Measurements from ENCODE around the gene TMEM131L. TPM values are rescaled to one million over a fixed set of nuclear protein-coding genes. Genes with fewer than 3 reads are reported as not detected.
A peak's percentile ranks its signal among the peaks of the same experiment; 100 is the strongest.
"Not testable (repeated sequence)": the region's sequence is repeated elsewhere in the genome, so short reads cannot be mapped to it uniquely, and the experiment has no call there.

The TMEM131L gene
- total RNA-seq, 3 donors from 2014 or later: 5.9 to 9.8 (median 6.7) TPM

GRCh38 chr4:153499005-153499404 lies 32.8 kb downstream of the TMEM131L start:
- ATAC-seq (peak; percentile 11), DNase-seq (no peak)
- intact Hi-C loops (cut with DNase I, micrococcal nuclease): no loop called here

GRCh38 chr4:153501578-153501977 lies 35.4 kb downstream of the TMEM131L start:
- no peak for DNase-seq
- no peak for ATAC-seq

More at GRCh38 chr4:153499005-153499404, 32.8 kb downstream of the TMEM131L start:
- H3K4me3 ChIP-seq: no peak overlapping the region
- no peaks in the 10 kb centered on the region for H3K4me1 ChIP-seq (ENCODE audit: low read depth)
- H3K36me3 ChIP-seq (ENCODE audit: low read depth): no peaks in the 10 kb centered on the region
- TF ChIP-seq CTCF (IDR thresholded peaks at IDR 0.05): no peak
- H3K9me3 ChIP-seq: no peaks in the 10 kb centered on the region

GRCh38 chr4:153502584-153502983 lies 36.4 kb downstream of the TMEM131L start:
- no peak for ATAC-seq
- H3K4me1 ChIP-seq (ENCODE audit: low read depth): no peaks in the 10 kb centered on the region

More at GRCh38 chr4:153501578-153501977, 35.4 kb downstream of the TMEM131L start:
- intact Hi-C loops (cut with DNase I, micrococcal nuclease): no loop called here
- TF ChIP-seq CTCF (IDR thresholded peaks at IDR 0.05): no peak
- no peak overlapping the region for H3K4me3 ChIP-seq
- no peaks in the 10 kb centered on the region for H3K36me3 ChIP-seq (ENCODE audit: low read depth)
- no peaks in the 10 kb centered on the region for H3K4me1 ChIP-seq (ENCODE audit: low read depth)
- no peaks in the 10 kb centered on the region for H3K9me3 ChIP-seq

DNA sequence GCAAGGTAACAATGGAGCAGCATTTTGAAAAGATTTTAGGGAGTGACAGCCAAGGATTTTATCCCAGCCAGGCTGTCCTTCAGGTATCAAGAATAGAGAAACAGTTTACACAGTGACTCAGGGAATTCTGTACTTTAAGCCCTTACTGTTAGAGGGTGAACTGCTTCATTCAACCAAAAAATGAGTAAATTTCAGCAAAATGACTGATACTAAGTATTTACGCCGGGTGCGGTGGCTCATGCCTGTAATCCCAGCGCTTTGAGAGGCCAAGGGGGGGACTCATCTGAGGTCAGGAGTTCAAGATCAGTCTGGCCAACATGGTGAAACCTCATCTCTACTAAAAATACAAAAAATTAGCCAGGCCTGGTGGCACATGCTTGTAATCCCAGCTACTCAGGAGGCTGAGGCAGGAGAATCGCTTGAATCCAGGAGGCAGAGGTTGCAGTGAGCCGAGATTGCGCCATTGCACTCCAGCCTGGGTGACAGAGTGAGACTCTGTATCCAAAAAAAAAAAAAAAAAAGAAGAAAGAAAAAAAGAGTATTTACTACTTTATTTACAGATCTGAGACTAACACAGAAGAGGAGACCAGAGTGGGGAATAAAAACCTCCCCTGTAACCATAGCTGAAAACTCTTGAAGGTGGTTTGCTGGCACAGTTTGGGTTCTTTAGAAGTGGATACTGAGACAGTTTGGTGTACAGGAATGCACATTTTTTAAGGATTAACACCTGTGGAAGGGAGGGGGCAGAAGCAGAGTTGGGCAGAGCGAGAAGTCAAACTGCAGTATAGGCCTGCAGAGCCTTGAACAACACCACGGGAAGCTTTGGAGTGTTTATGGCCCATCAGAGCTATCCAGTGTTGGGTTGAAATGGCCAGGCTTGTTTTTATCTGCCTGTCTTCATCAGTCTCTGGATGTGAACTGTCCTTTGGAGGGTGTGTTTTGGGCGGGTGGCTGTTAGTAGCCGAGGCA lies 40.5 kb downstream of the TMEM131L start:
- no peaks in the 10 kb centered on the region for H3K9me3 ChIP-seq
- H3K4me1 ChIP-seq (ENCODE audit: low read depth): peaks cover 6% of the 10 kb centered on the region
- no peak for TF ChIP-seq CTCF (IDR thresholded peaks at IDR 0.05)
- no peak overlapping the region for H3K4me3 ChIP-seq
- ATAC-seq (peak; percentile 12), DNase-seq (no peak)
- no peaks in the 10 kb centered on the region for H3K36me3 ChIP-seq (ENCODE audit: low read depth)
- intact Hi-C loops (cut with DNase I, micrococcal nuclease): no loop called here

More at GRCh38 chr4:153502584-153502983, 36.4 kb downstream of the TMEM131L start:
- no peak for DNase-seq
- no peak for TF ChIP-seq CTCF (IDR thresholded peaks at IDR 0.05)
- Histone ChIP-seq H3K4me3 (no peak overlapping the region), H3K36me3 (ENCODE audit: low read depth) (no peaks in the 10 kb centered on the region), H3K9me3 (no peaks in the 10 kb centered on the region)
- intact Hi-C loops (cut with DNase I, micrococcal nuclease): no loop called here

DNA sequence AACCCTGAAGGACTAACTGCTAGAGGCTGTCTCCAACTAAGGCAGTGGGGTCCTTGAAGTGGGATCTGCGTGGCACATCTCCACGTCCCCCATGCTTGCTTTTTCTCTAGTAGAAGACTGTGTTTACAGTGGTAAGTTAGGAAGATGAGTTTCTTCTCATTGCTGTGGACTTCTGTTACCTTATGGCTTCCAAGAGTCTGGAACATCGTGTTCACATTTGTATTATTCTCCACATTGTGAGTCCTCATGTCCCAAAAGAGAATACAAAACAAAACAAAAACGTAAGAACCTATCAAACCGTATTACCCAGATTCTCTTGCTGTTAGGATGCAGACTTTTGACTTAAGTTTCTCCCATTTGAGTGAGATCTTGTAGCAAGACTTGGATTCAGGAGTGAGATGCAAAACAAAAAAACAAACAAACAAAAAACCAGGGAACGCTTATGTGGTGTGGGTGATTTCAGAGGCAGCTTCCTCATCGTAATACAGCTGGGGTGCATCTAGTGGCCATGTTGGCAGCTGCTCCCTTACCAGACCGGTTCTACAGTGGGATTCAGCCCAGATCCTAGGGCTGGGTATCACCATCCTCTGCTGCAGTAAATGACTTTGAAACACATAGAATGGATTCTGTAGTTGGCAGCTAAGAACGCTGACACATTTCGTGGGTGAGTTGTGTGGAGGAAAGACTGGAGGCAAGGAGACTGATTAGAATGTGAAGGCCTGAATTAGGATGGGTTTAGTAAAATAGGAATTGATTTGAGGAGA lies 41.3 kb downstream of the TMEM131L start:
- TF ChIP-seq CTCF (IDR thresholded peaks at IDR 0.05): no peak
- DNase-seq: no peak
- intact Hi-C loops (cut with DNase I, micrococcal nuclease): no loop called here
- Histone ChIP-seq H3K4me1 (ENCODE audit: low read depth) (peaks cover 6% of the 10 kb centered on the region), H3K4me3 (no peak overlapping the region), H3K9me3 (no peaks in the 10 kb centered on the region), H3K36me3 (ENCODE audit: low read depth) (no peaks in the 10 kb centered on the region)
- ATAC-seq: peak; percentile 67

GRCh38 chr4:153509212-153509611 lies 43.1 kb downstream of the TMEM131L start:
- H3K36me3 ChIP-seq (ENCODE audit: low read depth); ATAC-seq; H3K9me3 ChIP-seq; DNase-seq; H3K4me3 ChIP-seq; H3K4me1 ChIP-seq (ENCODE audit: low read depth); intact Hi-C loops (cut with DNase I, micrococcal nuclease): not testable (repeated sequence)

All from mucosa of descending colon (tissue), 3 donors.